Neural crest cell (in vitro differentiated cells): ENCODE data around the gene MAPK12. TPM values are rescaled to one million over a fixed set of nuclear protein-coding genes. Genes with fewer than 3 reads are reported as not detected.
A peak's percentile ranks its signal among the peaks of the same experiment; 100 is the strongest.

Experiments
- DNase-seq: peaks from one replicate; pipeline ENCODE4 v3.0.0; 2021; ENCODE audit warnings: low read depth, mixed read lengths, low spot score
- H3K27ac Mint-ChIP-seq: one replicate; pipeline ENCODE4 v1.8.0; 2021; ENCODE audit warnings: mild to moderate bottlenecking, mixed read lengths; ENCODE audit not compliant: unreplicated experiment
- H3K27me3 Mint-ChIP-seq: 2 replicates; pipeline ENCODE4 v1.8.0; 2021; ENCODE audit warnings: low read depth, mild to moderate bottlenecking, mixed read lengths
- H3K36me3 Mint-ChIP-seq: 2 replicates; pipeline ENCODE4 v1.8.0; 2021; ENCODE audit warnings: low read depth, mild to moderate bottlenecking, mixed read lengths
- H3K4me1 Mint-ChIP-seq: 2 replicates; pipeline ENCODE4 v1.8.0; 2021; ENCODE audit warnings: mixed read lengths
- H3K4me3 Mint-ChIP-seq: one replicate; pipeline ENCODE4 v1.8.0; 2021; ENCODE audit warnings: mild to moderate bottlenecking, mixed read lengths
- H3K9me3 Mint-ChIP-seq: 2 replicates; pipeline ENCODE4 v1.8.0; 2021; ENCODE audit warnings: mixed read lengths
- CTCF ChIP-seq: fragments of 200-600 bp; sonication (generic); conservative IDR thresholded peaks from 2 replicates; pipeline ENCODE4 v1.5.0; 2021; ENCODE audit warnings: antibody characterized with exemption, mild to moderate bottlenecking
- total RNA-seq: library from RNA; stranded (reverse); gene quantifications from 2 replicates; pipeline ENCODE4 v1.2.1, GENCODE V29; 2021

MAPK12 gene
- total RNA-seq, 1 donor from 2014 or later: 46.5 TPM

- DNase-seq: no peak
- Mint-ChIP-seq H3K9me3 (no peaks in the 10 kb centered on the region), H3K4me3 (peak overlapping the region; percentile 8), H3K27ac (no peak overlapping the region), H3K27me3 (peaks cover 3% of the 10 kb centered on the region), H3K4me1 (peaks cover 17% of the 10 kb centered on the region), H3K36me3 (no peaks in the 10 kb centered on the region)
- TF ChIP-seq CTCF: no peak
Measured at GRCh38 chr22:50297510-50298265, 36.2 kb upstream of the MAPK12 start.

GRCh38 chr22:50296658-50297490 lies 35.4 kb upstream of the MAPK12 start:
- peak overlapping the region; percentile 8 for H3K4me3 Mint-ChIP-seq
- H3K27ac Mint-ChIP-seq: no peak overlapping the region
- no peak for TF ChIP-seq CTCF
- no peak for DNase-seq
- peaks cover 19% of the 10 kb centered on the region for H3K4me1 Mint-ChIP-seq
- peaks cover 3% of the 10 kb centered on the region for H3K27me3 Mint-ChIP-seq
- no peaks in the 10 kb centered on the region for H3K36me3 Mint-ChIP-seq
- no peaks in the 10 kb centered on the region for H3K9me3 Mint-ChIP-seq

- peaks cover 19% of the 10 kb centered on the region for H3K4me1 Mint-ChIP-seq
- no peak overlapping the region for H3K4me3 Mint-ChIP-seq
- H3K36me3 Mint-ChIP-seq: no peaks in the 10 kb centered on the region
- H3K27me3 Mint-ChIP-seq: no peaks in the 10 kb centered on the region
- DNase-seq: no peak
- TF ChIP-seq CTCF: no peak
- H3K27ac Mint-ChIP-seq: no peak overlapping the region
- H3K9me3 Mint-ChIP-seq: no peaks in the 10 kb centered on the region
Measured at GRCh38 chr22:50294319-50294656, 32.8 kb upstream of the MAPK12 start.

GRCh38 chr22:50293441-50294318 lies 32.2 kb upstream of the MAPK12 start:
- no peaks in the 10 kb centered on the region for H3K9me3 Mint-ChIP-seq
- no peaks in the 10 kb centered on the region for H3K27me3 Mint-ChIP-seq
- H3K27ac Mint-ChIP-seq: no peak overlapping the region
- H3K4me1 Mint-ChIP-seq: peaks cover 19% of the 10 kb centered on the region
- DNase-seq: no peak
- H3K36me3 Mint-ChIP-seq: no peaks in the 10 kb centered on the region
- TF ChIP-seq CTCF: no peak
- H3K4me3 Mint-ChIP-seq: no peak overlapping the region
